HG03108 (cell line): Measurements from ENCODE around the gene LRP2.
"Not testable (repeated sequence)": the region's sequence is repeated elsewhere in the genome, so short reads cannot be mapped to it uniquely, and the experiment has no call there.

Experiments used
- ATAC-seq: cut with Tn5 transposase; IDR thresholded peaks from one replicate; pipeline ENCODE4 v1.9.1; 2021; ENCODE audit warnings: moderate library complexity; ENCODE audit not compliant: unreplicated experiment

The LRP2 gene

GRCh38 chr2:169301596-169302335 is 60.6 kb downstream of the LRP2 start:
- ATAC-seq, result no peak

DNA sequence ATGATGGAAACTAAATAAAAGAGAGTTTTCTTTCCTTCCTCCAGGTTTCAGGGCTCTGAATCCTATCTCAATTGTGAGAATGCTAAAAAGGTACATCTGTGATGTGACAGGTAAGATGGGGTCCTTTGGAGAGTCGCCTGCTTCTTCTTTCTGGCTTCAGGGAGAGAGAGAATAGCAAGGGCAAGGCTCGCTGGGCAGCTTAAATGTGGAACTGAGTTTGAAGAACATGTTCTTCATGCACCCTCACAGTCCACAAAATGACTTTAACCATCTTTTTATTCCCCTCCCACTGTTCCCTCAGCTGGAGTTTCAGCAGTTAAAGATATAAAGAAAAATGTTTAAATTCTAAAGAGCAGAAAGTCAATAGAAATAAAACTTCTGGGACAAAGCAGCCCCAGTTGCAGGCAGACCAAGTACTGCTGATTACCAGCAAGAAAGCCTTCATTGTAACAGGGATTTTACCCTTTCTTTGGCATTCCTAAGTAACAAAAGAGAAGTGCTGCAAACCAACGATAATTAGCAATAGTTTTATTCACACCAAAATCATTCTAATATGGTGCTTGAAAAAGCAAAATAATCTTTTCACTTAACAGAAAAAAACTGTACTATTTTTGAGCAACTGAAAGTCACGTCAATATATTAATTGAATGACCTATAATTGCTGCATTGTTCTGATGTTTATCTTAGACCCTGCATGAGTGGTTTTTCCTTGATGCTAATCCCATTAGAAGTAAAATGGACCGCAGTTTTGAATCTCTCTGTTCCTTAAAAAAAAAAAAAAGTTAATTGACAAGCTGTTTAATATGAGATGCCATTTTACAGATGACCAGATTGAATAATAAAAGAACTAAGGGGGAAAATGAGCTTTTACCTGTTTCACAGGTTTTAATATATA is 61.5 kb downstream of the LRP2 start:
- ATAC-seq, result no peak

DNA sequence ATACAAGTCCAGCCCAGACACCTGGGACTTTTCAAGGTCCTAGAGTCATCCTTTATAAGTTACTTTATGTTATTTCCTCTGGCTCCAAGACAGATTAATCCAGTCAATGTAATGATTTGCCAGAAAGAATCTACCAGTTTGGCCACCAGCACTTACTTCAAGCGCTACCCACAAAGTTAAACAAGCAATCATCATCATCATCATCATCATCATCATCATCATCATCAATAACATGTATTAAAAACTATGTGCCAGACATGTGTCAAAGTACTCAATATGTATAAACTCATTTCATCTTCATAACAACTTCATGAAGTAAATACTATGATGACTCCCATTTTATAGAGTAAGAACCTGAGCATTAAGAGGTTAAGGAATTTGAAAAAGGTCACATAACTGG is 64.3 kb downstream of the LRP2 start:
- no peak for ATAC-seq

DNA sequence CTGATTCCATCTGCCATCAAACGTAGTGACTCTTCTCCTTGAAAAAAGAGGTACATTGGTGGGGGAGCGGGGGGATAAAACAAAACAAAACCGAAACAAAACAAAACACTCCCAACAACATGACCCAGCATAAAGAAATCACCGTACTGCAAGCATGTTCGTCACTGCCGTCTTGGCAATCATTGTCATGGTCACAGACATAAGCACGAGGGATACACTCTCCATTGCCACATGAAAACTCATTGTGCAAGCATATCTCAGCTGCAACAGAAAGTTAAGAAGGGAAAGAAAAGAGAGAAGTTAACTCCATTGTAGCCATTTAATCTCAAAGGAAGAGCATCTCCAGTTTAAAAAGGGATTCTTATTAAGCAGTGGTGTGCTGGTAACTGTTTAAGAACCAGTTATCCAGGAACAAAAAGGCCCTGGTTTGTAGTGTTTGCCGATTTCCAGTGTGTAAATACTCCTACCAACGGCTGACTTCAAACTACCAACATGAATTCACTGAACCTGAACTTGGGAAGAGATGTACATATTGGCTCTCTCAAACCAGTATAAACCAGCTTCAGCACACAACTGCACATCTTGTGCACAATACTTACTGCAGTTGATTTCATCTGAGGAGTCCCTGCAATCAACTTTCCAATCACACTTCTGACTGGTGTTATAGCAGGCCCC is 68.2 kb downstream of the LRP2 start:
- ATAC-seq, result no peak

- no peak for ATAC-seq
Observed at GRCh38 chr2:169291517-169291916, 70.8 kb downstream of the LRP2 start.

DNA sequence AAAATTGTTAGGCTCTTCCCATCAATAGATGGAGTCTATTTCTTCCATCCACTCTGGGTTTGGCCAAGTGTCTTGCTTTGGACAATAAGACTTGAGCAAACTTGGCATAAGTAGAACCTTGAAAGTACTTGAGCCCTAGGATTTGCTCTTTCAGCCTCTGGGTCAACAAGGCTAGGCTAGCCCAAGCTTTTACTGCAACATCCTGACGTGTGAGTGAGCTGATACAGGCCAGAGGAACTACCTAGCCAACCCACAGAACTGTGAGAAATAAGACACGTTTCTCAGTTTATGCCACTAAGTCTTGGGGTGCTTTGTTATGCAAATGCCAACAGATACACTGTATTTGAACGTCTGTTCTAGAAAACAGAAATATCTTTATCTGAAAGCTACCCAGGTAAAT is 71.9 kb downstream of the LRP2 start:
- no peak for ATAC-seq

DNA sequence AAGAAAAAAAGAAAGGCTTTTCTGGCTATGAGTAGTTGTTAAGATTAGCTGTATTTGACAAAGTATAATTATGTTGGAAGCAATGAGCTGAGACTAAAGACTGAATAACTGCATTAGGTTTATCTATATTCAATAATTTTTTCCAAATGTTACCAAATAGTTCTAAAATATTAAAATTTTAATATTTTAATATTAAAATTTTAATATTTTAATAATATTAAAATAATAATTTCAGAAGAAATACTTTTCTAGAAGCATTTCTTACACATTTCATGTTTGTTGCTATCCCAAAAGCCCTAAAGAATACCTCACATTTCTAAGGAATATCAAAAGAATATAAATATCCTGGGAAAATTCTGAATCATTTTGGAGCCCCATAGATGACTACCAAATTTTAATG is 74.7 kb downstream of the LRP2 start:
- ATAC-seq, result no peak

- ATAC-seq, result no peak
Observed at GRCh38 chr2:169286624-169287231, 75.6 kb downstream of the LRP2 start.

DNA sequence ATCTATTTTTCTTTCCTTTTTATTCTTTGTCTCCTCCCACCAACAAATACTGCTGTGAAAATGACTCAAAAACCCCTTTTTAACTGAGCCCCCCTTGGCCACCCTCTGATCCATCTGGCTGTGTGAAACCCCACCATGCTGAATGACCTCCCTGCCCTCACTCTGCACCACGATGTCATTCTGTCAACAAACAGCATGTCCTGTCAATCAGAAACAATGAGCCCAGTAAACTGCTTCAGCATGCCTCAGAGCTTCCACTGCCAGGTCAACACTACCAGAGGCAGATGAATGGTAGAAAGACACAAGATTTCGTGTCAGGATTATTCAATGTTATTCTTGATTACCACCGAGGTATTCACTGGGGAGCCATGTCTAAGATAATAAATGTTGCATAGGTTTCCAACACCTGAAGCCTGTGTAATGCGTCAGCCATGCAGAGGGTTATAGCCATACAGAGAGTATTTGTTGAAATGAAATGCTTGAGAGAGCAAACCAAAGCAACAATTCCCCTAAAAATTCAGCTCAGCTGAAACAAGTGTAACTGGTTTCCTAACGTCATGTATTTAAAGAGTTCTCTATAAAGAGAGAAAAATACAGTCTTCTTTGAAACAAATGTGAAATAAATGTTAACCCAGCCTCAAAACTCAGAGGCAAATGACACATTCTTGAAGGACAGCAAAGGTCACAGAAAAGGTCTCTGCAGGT is 76.7 kb downstream of the LRP2 start:
- no peak for ATAC-seq

GRCh38 chr2:169280502-169280901 is 81.8 kb downstream of the LRP2 start:
- ATAC-seq, result no peak

- ATAC-seq, result no peak
Observed at GRCh38 chr2:169275696-169276444, 86.5 kb downstream of the LRP2 start.

- no peak for ATAC-seq
Observed at GRCh38 chr2:169272010-169272409, 90.3 kb downstream of the LRP2 start.

GRCh38 chr2:169270574-169270973 is 91.8 kb downstream of the LRP2 start:
- ATAC-seq, result not testable (repeated sequence)

- ATAC-seq, result no peak
Observed at GRCh38 chr2:169265591-169265990, 96.7 kb downstream of the LRP2 start.

DNA sequence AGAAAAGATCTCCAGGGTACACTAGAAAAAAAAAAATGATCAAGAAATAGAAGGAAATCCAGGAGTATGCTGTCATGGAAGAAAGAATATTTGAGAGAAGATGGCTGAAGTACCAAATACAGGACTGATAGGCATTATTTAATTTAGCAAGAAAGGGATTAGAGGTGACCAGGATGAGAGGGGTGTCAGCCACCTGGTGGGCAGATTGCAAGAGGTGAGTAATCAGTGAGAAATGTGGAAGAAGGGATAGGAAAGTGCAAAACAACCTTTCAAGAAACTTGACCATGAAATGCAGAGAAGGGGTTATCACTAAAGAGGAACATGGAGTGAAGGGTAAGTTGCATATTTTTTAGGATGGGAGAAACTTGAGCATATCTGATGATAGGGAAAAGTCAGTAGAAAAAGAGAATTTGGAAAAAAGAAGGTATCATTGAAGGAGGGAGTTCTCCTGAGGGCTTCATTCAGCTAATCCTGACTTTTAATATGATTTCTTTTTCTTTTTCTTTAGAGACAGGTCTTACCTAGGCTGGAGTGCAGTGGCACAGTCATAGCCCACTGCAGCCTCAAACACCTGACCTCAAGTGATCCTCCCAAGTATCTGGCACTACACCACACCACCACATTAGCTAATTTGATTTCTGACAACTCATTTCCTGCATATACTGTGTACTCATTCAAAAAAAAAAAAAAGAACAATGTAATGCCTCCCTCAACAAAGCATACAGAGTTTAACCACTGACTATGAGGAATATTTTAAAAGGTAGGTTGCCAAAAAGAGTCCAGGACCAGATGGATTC is 101.3 kb downstream of the LRP2 start:
- no peak for ATAC-seq

DNA sequence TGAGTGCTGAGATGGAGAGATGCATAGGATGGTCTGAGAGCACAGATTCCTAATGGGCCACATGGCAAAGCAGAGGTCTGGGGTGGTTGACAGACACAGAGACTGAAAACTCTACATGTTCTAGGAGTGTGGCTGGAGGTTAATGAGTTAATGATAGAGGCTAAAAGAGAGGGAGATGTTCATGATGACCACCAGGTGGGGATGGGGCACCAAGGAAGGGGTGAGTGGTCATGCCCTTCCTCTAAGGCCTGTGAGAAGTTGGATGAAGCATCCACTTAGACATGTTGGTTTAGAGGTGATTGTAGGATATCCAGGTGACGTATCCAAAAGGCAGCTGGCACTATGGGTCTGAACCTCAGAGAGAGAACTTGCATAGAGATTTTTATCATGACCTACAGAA is 102.1 kb downstream of the LRP2 start:
- no peak for ATAC-seq

- ATAC-seq, result no peak
Observed at GRCh38 chr2:169259402-169259801, 102.9 kb downstream of the LRP2 start.

DNA sequence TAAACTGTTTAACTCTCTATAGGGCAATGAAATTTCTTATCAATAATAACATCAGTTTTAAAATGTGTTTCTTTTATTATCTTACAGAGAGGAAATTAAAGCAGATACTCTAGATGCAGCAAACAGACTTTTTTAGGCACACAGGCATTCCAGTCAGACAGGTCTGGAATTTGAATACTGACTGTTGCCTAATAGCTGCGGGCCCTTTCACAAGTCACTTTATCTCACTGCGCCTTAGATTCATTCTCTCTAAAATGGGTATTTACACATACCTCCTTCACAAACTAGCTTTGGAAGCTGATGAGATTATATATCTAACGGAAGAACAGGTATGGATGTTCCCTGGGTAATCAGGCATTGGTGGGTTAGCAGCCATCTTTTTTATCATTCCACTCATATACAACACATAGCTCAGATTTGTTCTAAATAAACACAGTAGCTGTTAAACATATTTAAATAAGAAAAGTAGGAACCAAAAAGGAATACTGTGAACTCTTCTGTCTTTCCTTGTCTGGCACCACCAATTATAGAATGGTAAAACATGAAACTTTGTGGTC is 104.2 kb downstream of the LRP2 start:
- no peak for ATAC-seq

DNA sequence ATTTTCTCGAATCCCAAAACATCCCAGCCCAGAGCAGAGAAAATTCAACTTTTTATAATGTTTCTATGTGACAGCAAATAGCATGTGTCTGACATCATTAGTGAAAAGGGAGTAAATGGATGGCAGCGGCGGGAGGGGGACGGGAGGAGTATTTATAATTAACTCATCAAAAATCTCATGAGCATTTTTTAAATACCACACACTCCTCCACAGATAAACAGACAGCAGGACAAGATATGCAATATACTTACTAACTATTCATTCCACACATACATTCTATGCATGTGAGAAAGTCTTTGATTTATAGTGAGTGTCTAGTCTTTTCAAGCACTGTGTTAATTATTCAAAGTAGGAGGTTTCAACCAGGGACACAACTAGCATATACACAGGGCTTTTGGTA is 107.6 kb downstream of the LRP2 start:
- ATAC-seq, result no peak
